ENCODE results near the gene SFMBT2.

DNA sequence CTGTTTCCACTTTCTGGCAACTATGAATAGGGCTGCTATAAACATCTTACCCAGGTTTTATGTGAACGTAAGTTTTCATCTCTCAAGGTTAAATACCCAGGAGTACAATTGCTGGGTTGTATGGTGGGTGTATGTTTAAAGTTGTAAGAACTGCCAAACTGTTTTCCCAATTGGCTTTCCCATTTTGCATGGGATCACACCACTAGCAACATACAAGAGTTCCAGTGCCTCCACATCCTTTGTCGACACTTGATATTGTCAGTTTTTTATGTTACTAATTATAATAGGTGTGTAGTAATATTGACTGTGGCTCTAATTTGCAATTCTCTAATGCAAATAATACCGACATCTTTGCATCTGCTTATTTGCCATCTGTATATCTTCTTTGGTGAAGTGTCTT is 82.9 kb downstream of the SFMBT2 start:
- TF ChIP-seq, protein P1, sequence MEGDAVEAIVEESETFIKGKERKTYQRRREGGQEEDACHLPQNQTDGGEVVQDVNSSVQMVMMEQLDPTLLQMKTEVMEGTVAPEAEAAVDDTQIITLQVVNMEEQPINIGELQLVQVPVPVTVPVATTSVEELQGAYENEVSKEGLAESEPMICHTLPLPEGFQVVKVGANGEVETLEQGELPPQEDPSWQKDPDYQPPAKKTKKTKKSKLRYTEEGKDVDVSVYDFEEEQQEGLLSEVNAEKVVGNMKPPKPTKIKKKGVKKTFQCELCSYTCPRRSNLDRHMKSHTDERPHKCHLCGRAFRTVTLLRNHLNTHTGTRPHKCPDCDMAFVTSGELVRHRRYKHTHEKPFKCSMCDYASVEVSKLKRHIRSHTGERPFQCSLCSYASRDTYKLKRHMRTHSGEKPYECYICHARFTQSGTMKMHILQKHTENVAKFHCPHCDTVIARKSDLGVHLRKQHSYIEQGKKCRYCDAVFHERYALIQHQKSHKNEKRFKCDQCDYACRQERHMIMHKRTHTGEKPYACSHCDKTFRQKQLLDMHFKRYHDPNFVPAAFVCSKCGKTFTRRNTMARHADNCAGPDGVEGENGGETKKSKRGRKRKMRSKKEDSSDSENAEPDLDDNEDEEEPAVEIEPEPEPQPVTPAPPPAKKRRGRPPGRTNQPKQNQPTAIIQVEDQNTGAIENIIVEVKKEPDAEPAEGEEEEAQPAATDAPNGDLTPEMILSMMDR (IDR thresholded peaks at IDR 0.05 in 8 of 11, conservative IDR thresholded peaks at IDR 0.05 in 3 of 11): no peak
- TF ChIP-seq POLR2AphosphoS5 (IDR thresholded peaks at IDR 0.05) (no peak), POLR2A (IDR thresholded peaks at IDR 0.05) (no peak)

Measured in spleen (tissue), 7 donors.